GM10248 (cell line): ENCODE measurements around the gene HIGD1B.

Experiments
- CTCF ChIA-PET: fragments of 300-600 bp; sonication (Branson Sonifier 250); formaldehyde crosslinking; extraction: SDS; loops from one replicate; lab custom pipeline; 2021; ENCODE audit warnings: antibody characterized with exemption; lab: Yijun Ruan, JAX
- POLR2A ChIA-PET: fragments of 350-650 bp; sonication (Branson Sonifier 250); formaldehyde crosslinking; extraction: SDS; loops from one replicate; lab custom pipeline; 2020; ENCODE audit warnings: antibody characterized with exemption; lab: Yijun Ruan, JAX
- DNase-seq: peaks from one replicate; pipeline ENCODE4 v3.0.0; 2012; ENCODE audit errors: extremely low spot score
- TF ChIP-seq, protein P1 (sequence below): IDR thresholded peaks from 2 replicates; pipeline ENCODE4 v1.5.1; 2012; ENCODE audit warnings: mild to moderate bottlenecking, low read depth; ENCODE audit errors: extremely low read depth, missing control alignments, control extremely low read depth

The HIGD1B gene

DNA sequence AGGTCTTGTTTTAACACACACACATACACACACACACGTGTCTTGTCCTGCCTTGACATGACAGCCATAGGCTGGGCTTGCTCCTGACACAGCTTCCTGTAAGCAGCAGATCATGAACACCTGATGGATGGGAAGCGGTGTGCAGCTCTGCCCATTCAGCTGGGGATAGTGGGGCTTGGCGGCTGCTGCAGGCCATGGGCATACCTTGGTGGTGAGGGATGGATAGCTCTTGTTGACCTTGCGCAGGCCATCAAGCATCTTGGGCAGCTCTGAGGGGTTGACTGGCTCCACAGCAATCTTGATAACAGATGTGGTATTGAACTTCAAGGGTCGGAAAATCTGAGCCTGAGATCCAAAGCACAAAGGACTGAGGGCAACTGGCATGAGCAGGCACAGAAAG, 12.0 kb downstream of the HIGD1B start:
- ChIA-PET POLR2A (no interaction called here), CTCF (interaction anchor here (1.7 to 18.0 kb wide), 2 partner anchors 9 to 82 kb away, joined by 4 to 454 read pairs; no protein-coding TSS in a partner anchor)
- TF ChIP-seq, protein P1, sequence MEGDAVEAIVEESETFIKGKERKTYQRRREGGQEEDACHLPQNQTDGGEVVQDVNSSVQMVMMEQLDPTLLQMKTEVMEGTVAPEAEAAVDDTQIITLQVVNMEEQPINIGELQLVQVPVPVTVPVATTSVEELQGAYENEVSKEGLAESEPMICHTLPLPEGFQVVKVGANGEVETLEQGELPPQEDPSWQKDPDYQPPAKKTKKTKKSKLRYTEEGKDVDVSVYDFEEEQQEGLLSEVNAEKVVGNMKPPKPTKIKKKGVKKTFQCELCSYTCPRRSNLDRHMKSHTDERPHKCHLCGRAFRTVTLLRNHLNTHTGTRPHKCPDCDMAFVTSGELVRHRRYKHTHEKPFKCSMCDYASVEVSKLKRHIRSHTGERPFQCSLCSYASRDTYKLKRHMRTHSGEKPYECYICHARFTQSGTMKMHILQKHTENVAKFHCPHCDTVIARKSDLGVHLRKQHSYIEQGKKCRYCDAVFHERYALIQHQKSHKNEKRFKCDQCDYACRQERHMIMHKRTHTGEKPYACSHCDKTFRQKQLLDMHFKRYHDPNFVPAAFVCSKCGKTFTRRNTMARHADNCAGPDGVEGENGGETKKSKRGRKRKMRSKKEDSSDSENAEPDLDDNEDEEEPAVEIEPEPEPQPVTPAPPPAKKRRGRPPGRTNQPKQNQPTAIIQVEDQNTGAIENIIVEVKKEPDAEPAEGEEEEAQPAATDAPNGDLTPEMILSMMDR = no peak
- DNase-seq = no peak

DNA sequence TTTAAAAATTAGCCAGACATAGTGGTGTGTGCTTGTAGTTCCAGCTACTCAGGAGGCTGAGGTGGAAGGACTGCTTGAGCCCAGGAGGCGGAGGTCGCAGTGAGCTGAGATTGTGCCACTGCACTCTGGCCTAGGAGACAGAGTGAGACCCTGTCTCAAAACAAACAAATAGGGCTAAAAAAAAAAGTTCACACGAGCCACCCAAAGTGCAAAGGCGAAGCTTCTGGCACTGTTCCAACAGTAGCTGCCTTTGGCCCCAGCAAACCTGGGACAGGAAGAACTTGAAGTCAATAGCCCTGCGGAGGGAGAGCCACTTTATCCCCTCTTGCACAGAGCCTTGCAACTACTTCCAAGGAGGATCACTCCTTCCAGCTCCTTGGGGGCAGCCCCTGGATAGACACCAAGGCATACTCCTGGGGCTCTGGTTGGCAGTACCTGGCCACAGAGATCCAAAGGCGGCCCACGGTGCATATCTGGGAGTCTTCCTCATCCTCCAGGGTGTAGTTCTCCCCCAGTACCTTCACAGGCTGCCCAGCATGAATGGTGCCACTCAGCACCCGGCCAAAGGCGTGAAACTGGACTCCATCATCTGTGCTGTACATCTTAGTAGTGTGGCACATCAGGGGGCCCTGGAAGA, 14.7 kb downstream of the HIGD1B start:
- POLR2A ChIA-PET = no interaction called here
- no peak for DNase-seq
- TF ChIP-seq, protein P1 = no peak
- CTCF ChIA-PET = interaction anchor here (1.1 to 18.0 kb wide), 6 partner anchors 13 to 273 kb away, joined by 4 to 454 read pairs (median 8); partner anchors contain the start of gene ACBD4

DNA sequence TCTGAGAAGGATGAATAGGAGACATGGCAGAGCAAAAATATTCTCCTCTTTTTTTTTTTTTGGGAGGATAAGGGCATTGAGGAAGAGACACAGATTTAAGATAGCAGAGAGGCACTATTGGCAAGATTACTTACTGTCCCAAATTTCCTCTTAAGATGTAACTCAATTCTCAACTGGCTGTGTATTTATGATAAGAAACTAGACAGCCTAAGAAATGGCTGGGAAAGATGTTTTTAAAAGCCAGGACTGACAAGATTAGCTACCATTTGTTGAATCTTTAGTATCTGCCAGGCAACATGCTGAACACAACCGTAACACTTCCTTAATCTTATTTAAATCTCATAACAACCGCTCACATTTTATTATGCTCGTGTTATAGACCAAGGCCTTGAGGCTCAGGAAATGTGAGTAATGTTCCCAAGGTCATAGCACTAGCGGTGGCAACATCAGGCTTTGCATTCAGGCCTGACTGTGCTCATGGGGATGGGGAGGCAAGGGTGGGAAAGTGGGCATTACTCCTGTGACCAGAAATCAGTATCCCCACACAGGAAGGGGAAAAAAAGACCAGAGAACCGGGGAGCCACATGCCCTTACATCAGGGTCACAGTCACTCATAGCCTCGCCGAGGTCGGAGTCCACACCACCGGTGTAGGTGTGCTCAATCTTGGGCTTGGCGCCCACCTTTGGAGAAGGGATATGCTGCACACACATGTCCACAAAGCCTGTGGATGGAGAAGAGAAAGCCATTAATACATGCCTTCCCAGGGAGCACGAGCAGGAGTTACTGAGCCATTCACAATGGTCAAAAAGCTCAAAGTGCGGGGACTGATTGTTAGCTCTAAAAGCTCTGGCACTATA, 15.6 kb downstream of the HIGD1B start:
- no peak for DNase-seq
- CTCF ChIA-PET = interaction anchor here (1.1 to 18.0 kb wide), 13 partner anchors 13 to 272 kb away, joined by 3 to 454 read pairs (median 7); partner anchors contain the start of gene ACBD4
- POLR2A ChIA-PET = no interaction called here
- TF ChIP-seq, protein P1 = no peak

DNA sequence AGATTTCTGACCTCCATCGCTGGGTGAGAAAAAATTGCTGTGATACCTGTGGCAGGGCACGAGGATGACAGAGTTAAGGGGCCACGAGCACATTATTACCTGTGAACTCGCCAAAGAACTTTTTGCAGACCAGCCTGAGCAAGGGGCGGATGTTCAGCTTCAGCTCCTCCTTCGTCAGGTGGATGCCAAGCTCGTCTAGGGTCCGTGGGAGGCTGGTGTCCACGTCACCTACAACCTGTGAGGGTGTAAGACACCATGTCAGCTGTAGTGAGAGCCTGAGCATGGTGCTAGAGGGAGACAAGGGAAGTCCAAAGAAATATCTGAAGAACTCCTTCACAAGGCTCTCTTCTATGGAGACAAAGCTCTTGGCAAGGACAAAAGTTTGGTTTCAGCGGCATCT, 17.1 kb downstream of the HIGD1B start:
- TF ChIP-seq, protein P1 = peak; percentile 1
- CTCF ChIA-PET = interaction anchor here (0.6 to 18.0 kb wide), 32 partner anchors 8 to 748 kb away, joined by 3 to 454 read pairs (median 4); partner anchors contain the start of gene ACBD4
- POLR2A ChIA-PET = no interaction called here
- DNase-seq = no peak

DNA sequence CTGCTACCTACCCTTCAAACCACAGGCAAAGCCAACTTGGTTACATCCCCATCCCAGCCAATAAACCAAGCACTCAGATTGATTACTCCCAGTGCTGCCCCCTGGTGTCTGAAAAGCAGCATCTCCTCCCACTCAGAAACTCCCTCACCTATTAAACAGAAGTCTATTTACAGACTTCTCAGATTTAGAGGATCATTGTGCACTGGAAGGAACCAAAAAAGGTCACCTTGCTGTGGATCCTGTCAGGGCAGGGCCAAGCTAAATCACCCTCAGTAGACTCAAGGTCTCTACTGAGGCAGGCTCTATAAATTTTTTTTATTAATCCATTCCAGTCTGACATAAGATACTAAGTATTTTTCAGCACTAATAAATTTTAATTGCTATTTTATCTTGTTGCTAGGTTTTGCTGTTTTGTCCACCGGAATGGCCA, 17.6 kb downstream of the HIGD1B start:
- CTCF ChIA-PET = interaction anchor here (0.6 to 18.0 kb wide), 31 partner anchors 9 to 748 kb away, joined by 3 to 454 read pairs (median 4); partner anchors contain the start of gene ACBD4
- peak; percentile 80 for DNase-seq
- POLR2A ChIA-PET = no interaction called here
- TF ChIP-seq, protein P1 = peak; percentile 77

DNA sequence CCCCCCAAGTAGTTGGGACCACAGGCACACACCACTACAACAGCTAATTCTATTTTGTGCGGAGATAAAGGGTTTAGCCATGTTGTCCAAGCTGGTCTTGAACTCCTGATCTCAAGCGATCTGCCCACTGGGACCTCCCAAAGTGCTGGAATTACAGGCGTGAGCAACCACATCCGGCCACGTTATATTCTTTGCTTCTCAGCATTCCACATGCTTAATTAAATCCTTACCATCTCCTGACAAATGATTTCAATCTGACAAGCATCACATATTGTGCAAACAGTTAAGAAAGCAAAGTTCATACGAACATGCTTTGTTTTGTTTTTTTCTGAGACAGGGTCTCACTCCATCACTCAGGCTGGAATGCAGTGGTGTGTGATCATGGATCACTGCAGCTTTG, 18.2 kb downstream of the HIGD1B start:
- CTCF ChIA-PET = interaction anchor here (0.7 to 18.0 kb wide), 14 partner anchors 8 to 233 kb away, joined by 3 to 454 read pairs (median 4); no protein-coding TSS in a partner anchor
- no peak for DNase-seq
- POLR2A ChIA-PET = interaction anchor here (0.6 kb wide), 1 partner anchor 405 kb away, joined by 3 read pairs; no protein-coding TSS in a partner anchor
- TF ChIP-seq, protein P1 = no peak
